ENCODE data around the gene CEPT1.

CEPT1 gene

DNA sequence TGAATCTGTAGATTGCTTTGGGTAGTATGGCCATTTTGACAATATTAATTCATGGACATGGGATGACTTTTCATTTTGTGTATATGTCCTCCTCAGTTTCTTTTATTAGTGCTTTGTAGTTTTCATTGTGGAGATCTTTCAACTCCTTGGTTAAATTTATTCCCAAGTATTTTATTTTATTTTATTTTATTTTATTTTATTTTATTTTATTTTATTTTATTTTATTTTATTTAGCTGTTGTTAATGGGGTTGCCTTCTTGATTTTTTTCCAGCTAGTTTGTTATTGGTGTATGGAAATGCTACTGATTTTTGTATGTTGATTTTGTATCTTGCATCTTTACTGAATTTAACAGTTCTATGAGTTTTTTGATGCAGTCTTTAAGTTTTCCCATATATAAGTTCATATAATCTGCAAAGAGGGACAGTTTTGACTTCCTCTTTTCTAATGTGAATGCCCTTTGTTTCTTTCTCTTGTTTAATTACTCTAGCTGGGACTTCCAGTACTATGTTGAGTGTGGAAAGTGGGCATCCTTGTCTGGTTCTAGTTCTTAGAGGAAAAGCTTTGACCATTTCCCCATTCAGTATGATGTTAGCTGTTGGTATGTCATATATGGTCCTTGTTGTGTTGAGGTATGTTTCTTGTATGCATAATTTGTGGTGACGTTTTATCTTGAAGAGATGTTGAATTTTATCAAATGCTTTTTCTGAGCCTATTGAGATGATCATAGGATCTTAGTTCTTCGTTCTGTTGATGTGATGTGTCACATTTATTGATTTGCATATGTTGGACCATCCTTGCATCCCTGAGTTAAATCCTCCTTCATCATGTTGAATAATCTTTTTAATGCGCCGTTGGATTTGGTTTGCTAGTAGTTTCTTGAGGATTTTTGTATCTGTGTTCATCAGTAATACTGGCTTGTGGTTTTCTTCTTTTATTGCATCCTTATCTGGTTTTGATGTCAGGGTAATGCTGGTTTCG, 14.3 kb downstream of the CEPT1 start:
- Histone ChIP-seq H3K9ac (ENCODE audit: low read depth, low read length) (no peak overlapping the region), H3K4me1 (ENCODE audit: insufficient read depth, low read length) (peaks cover 27% of the 10 kb centered on the region), H3K9me3 (ENCODE audit: insufficient read depth, low read length, severe bottlenecking) (no peaks in the 10 kb centered on the region), H4K20me1 (ENCODE audit: insufficient read depth, low read length) (peaks cover 15% of the 10 kb centered on the region), H3K4me2 (ENCODE audit: insufficient read depth, low read length) (no peak overlapping the region), H3K27me3 (ENCODE audit: insufficient read depth, low read length, poor library complexity) (no peaks in the 10 kb centered on the region), H3K79me2 (ENCODE audit: insufficient read depth, low read length) (peaks cover 97% of the 10 kb centered on the region), H3K4me3 (ENCODE audit: low read depth in 1 of 2, low read length in 2 of 2) (no peak overlapping the region), H2AFZ (ENCODE audit: low read depth, low read length) (no peak overlapping the region), H3K27ac (ENCODE audit: low read length) (no peak overlapping the region), H3K36me3 (ENCODE audit: insufficient read depth, low read length) (peaks cover 72% of the 10 kb centered on the region)
- DNase-seq (no peak), ATAC-seq (ENCODE audit: insufficient read depth, low read depth) (no peak)
- TF ChIP-seq, protein P1, sequence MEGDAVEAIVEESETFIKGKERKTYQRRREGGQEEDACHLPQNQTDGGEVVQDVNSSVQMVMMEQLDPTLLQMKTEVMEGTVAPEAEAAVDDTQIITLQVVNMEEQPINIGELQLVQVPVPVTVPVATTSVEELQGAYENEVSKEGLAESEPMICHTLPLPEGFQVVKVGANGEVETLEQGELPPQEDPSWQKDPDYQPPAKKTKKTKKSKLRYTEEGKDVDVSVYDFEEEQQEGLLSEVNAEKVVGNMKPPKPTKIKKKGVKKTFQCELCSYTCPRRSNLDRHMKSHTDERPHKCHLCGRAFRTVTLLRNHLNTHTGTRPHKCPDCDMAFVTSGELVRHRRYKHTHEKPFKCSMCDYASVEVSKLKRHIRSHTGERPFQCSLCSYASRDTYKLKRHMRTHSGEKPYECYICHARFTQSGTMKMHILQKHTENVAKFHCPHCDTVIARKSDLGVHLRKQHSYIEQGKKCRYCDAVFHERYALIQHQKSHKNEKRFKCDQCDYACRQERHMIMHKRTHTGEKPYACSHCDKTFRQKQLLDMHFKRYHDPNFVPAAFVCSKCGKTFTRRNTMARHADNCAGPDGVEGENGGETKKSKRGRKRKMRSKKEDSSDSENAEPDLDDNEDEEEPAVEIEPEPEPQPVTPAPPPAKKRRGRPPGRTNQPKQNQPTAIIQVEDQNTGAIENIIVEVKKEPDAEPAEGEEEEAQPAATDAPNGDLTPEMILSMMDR (IDR thresholded peaks at IDR 0.05; ENCODE audit: borderline replicate concordance, extremely low read depth, low read length, poor library complexity, severe bottlenecking): no peak
- TF ChIP-seq EZH2 (IDR thresholded peaks at IDR 0.05; ENCODE audit: borderline replicate concordance, low read depth, low read length, severe bottlenecking): no peak

DNA sequence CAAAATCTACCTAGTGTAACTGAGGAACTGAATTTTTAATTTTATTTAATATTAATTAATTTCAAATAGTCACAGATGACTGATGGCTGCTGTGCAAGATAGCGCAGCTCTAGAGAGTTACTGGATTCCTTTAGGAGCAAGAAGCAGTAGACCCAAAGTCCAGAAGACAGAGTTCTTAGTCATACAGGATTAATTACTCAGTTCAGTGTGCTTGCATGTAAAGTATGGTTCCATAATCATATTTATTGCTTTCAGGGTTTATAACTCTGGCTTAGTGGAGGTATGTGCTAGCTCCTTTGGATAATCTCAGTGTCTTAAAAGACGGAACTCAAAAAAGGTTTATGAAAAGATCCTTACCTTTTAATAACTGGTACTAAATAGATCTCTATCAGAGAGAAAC, 17.4 kb downstream of the CEPT1 start:
- Histone ChIP-seq H3K4me3 (ENCODE audit: low read depth in 1 of 2, low read length in 2 of 2) (no peak overlapping the region), H3K27me3 (ENCODE audit: insufficient read depth, low read length, poor library complexity) (no peaks in the 10 kb centered on the region), H3K27ac (ENCODE audit: low read length) (no peak overlapping the region), H3K9ac (ENCODE audit: low read depth, low read length) (no peak overlapping the region), H3K9me3 (ENCODE audit: insufficient read depth, low read length, severe bottlenecking) (no peaks in the 10 kb centered on the region), H2AFZ (ENCODE audit: low read depth, low read length) (no peak overlapping the region), H4K20me1 (ENCODE audit: insufficient read depth, low read length) (peaks cover 15% of the 10 kb centered on the region), H3K4me1 (ENCODE audit: insufficient read depth, low read length) (peaks cover 11% of the 10 kb centered on the region), H3K36me3 (ENCODE audit: insufficient read depth, low read length) (peaks cover 72% of the 10 kb centered on the region), H3K79me2 (ENCODE audit: insufficient read depth, low read length) (peaks cover 94% of the 10 kb centered on the region), H3K4me2 (ENCODE audit: insufficient read depth, low read length) (no peak overlapping the region)
- TF ChIP-seq, protein P1 (IDR thresholded peaks at IDR 0.05; ENCODE audit: borderline replicate concordance, extremely low read depth, low read length, poor library complexity, severe bottlenecking): no peak
- no peak for TF ChIP-seq EZH2 (IDR thresholded peaks at IDR 0.05; ENCODE audit: borderline replicate concordance, low read depth, low read length, severe bottlenecking)
- DNase-seq (no peak), ATAC-seq (ENCODE audit: insufficient read depth, low read depth) (no peak)

DNA sequence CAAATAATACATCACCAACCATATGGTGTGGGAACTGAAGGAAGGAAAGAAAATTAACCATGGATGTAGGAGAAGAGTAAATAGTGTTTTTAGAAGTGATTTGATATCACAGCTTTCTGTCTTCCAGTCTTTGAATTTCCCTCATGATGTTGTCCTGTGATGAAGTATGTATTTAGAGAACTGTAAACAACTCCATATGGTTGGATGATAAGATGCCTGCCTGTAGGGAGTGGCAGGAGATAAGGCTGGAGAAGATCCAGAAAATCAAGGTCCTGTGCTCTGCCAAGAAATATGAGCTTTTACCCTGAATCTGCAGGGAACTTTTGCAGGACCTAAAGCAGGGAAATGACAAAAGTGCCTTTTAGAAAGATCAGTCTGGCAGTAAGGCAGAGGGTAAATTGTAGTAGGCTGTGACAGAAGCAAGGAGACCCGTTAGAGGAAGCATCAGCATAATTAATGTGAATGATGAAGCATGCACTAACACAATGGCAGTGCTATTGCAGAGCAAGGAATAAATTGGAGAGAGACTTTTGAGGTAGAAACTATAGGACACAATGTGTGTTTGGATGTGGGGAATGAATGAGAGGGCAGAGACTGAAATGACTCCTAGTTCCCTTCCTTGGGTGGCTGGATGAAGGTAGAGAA, 21.9 kb downstream of the CEPT1 start:
- Histone ChIP-seq H4K20me1 (ENCODE audit: insufficient read depth, low read length) (peaks cover 3% of the 10 kb centered on the region; the same call in 1 of the 2 replicates), H3K79me2 (ENCODE audit: insufficient read depth, low read length) (peaks cover 77% of the 10 kb centered on the region), H3K27ac (ENCODE audit: low read length) (no peak overlapping the region), H3K36me3 (ENCODE audit: insufficient read depth, low read length) (peaks cover 73% of the 10 kb centered on the region), H3K9me3 (ENCODE audit: insufficient read depth, low read length, severe bottlenecking) (no peaks in the 10 kb centered on the region), H3K9ac (ENCODE audit: low read depth, low read length) (no peak overlapping the region), H3K27me3 (ENCODE audit: insufficient read depth, low read length, poor library complexity) (no peaks in the 10 kb centered on the region), H3K4me3 (ENCODE audit: low read depth in 1 of 2, low read length in 2 of 2) (no peak overlapping the region), H2AFZ (ENCODE audit: low read depth, low read length) (no peak overlapping the region), H3K4me2 (ENCODE audit: insufficient read depth, low read length) (no peak overlapping the region), H3K4me1 (ENCODE audit: insufficient read depth, low read length) (no peaks in the 10 kb centered on the region)
- no peak for DNase-seq
- no peak for ATAC-seq (ENCODE audit: insufficient read depth, low read depth)
- no peak for TF ChIP-seq EZH2 (IDR thresholded peaks at IDR 0.05; ENCODE audit: borderline replicate concordance, low read depth, low read length, severe bottlenecking)
- TF ChIP-seq, protein P1 (IDR thresholded peaks at IDR 0.05; ENCODE audit: borderline replicate concordance, extremely low read depth, low read length, poor library complexity, severe bottlenecking): no peak
